Measurements from ENCODE around the gene PLAC9. TPM values are rescaled to one million over a fixed set of nuclear protein-coding genes. Genes with fewer than 3 reads are reported as not detected.

PLAC9 gene
- total RNA-seq, 4 donors from 2014 or later = 1.7 to 6.6 (median 5.7) TPM; not detected in 1

- no peaks in the 10 kb centered on the region for H3K9me3 ChIP-seq
- WGBS, 2 donors (ENCODE audit: low coverage in 1 of 2) = 82% methylated on average over 15 of the region's 15 CpGs; no CpG with 5 or more reads in 1 of the 2 donors
- no peak overlapping the region for H3K4me3 ChIP-seq
- TF ChIP-seq POLR2A (IDR thresholded peaks at IDR 0.05) (no peak), EP300 (IDR thresholded peaks at IDR 0.05; ENCODE audit: low read depth) (no peak), POLR2AphosphoS5 (IDR thresholded peaks at IDR 0.05) (no peak), CTCF (IDR thresholded peaks at IDR 0.05) (no peak)
- no peak for DNase-seq
- intact Hi-C loops (cut with DNase I; ENCODE audit: low total_unique reads) = no loop called here
- H3K27ac ChIP-seq = no peak overlapping the region
- in situ Hi-C loops (cut with MboI; ENCODE audit: low pct_ligation_motif_present in 1 of 4, low pct_unique_long_range_greater_than_20kb in 1 of 4, low sequenced_read_pairs in 3 of 4) = no loop called here
- no peaks in the 10 kb centered on the region for H3K36me3 ChIP-seq
- peaks cover 25 to 58% (median 44%) of the 10 kb centered on the region in 4 donors for H3K4me1 ChIP-seq
- no peaks in the 10 kb centered on the region for H3K27me3 ChIP-seq
These were observed 42.3 kb downstream of the PLAC9 start for GRCh38 chr10:80174641-80175395.

- H3K9me3 ChIP-seq = no peaks in the 10 kb centered on the region
- no peak overlapping the region for H3K4me3 ChIP-seq
- H3K27ac ChIP-seq = no peak overlapping the region
- intact Hi-C loops (cut with DNase I; ENCODE audit: low total_unique reads) = no loop called here
- peaks cover 0 to 3% (median 0%) of the 10 kb centered on the region in 4 donors for H3K36me3 ChIP-seq
- WGBS, 2 donors (ENCODE audit: low coverage in 1 of 2) = 95% methylated on average over 6 of the region's 6 CpGs; no CpG with 5 or more reads in 1 of the 2 donors
- in situ Hi-C loops (cut with MboI; ENCODE audit: low pct_ligation_motif_present in 1 of 4, low pct_unique_long_range_greater_than_20kb in 1 of 4, low sequenced_read_pairs in 3 of 4) = no loop called here
- peaks cover 22 to 41% (median 28%) of the 10 kb centered on the region in 4 donors for H3K4me1 ChIP-seq
- TF ChIP-seq EP300 (IDR thresholded peaks at IDR 0.05; ENCODE audit: low read depth) (no peak), POLR2AphosphoS5 (IDR thresholded peaks at IDR 0.05) (no peak), CTCF (IDR thresholded peaks at IDR 0.05) (no peak), POLR2A (IDR thresholded peaks at IDR 0.05) (no peak)
- no peak for DNase-seq
- H3K27me3 ChIP-seq = no peaks in the 10 kb centered on the region
These were observed 44.0 kb downstream of the PLAC9 start for GRCh38 chr10:80176526-80176925.

GRCh38 chr10:80177781-80178636 is 45.5 kb downstream of the PLAC9 start:
- WGBS, 2 donors (ENCODE audit: low coverage in 1 of 2) = 73% methylated on average over 12 of the region's 12 CpGs; no CpG with 5 or more reads in 1 of the 2 donors
- no peak overlapping the region for H3K4me3 ChIP-seq
- H3K36me3 ChIP-seq = peaks cover 0 to 3% (median 0%) of the 10 kb centered on the region in 4 donors
- no peaks in the 10 kb centered on the region for H3K27me3 ChIP-seq
- intact Hi-C loops (cut with DNase I; ENCODE audit: low total_unique reads) (no loop called here), in situ Hi-C loops (cut with MboI; ENCODE audit: low pct_ligation_motif_present in 1 of 4, low pct_unique_long_range_greater_than_20kb in 1 of 4, low sequenced_read_pairs in 3 of 4) (no loop called here)
- no peaks in the 10 kb centered on the region for H3K9me3 ChIP-seq
- DNase-seq = no peak
- H3K27ac ChIP-seq = no peak overlapping the region
- TF ChIP-seq POLR2AphosphoS5 (IDR thresholded peaks at IDR 0.05) (no peak), EP300 (IDR thresholded peaks at IDR 0.05; ENCODE audit: low read depth) (no peak), CTCF (IDR thresholded peaks at IDR 0.05) (no peak), POLR2A (IDR thresholded peaks at IDR 0.05) (no peak)
- peaks cover 7 to 26% (median 13%) of the 10 kb centered on the region in 4 donors for H3K4me1 ChIP-seq

- in situ Hi-C loops (cut with MboI; ENCODE audit: low pct_ligation_motif_present in 1 of 4, low pct_unique_long_range_greater_than_20kb in 1 of 4, low sequenced_read_pairs in 3 of 4) = no loop called here
- no peak for DNase-seq
These were observed 50.5 kb downstream of the PLAC9 start for GRCh38 chr10:80182986-80183385.

More at GRCh38 chr10:80182986-80183385, 50.5 kb downstream of the PLAC9 start:
- H3K4me1 ChIP-seq = peaks cover 22 to 42% (median 30%) of the 10 kb centered on the region in 4 donors
- no peaks in the 10 kb centered on the region for H3K27me3 ChIP-seq
- H3K27ac ChIP-seq = no peak overlapping the region
- no peak for TF ChIP-seq POLR2A (IDR thresholded peaks at IDR 0.05)
- no peak for TF ChIP-seq CTCF (IDR thresholded peaks at IDR 0.05)
- no peak for TF ChIP-seq EP300 (IDR thresholded peaks at IDR 0.05; ENCODE audit: low read depth)
- TF ChIP-seq POLR2AphosphoS5 (IDR thresholded peaks at IDR 0.05) = no peak
- WGBS, 2 donors (ENCODE audit: low coverage in 1 of 2) = 90% methylated on average over 6 of the region's 6 CpGs; no CpG with 5 or more reads in 1 of the 2 donors
- no peak overlapping the region for H3K4me3 ChIP-seq
- intact Hi-C loops (cut with DNase I; ENCODE audit: low total_unique reads) = no loop called here
- no peaks in the 10 kb centered on the region for H3K9me3 ChIP-seq
- H3K36me3 ChIP-seq = peaks cover 0 to 3% (median 0%) of the 10 kb centered on the region in 4 donors

All from transverse colon (tissue), 4 donors.